Esophagus muscularis mucosa (tissue), 4 donors: ENCODE results near the gene TUBGCP2. TPM values are rescaled to one million over a fixed set of nuclear protein-coding genes. Genes with fewer than 3 reads are reported as not detected.
A peak's percentile ranks its signal among the peaks of the same experiment; 100 is the strongest.

Experiments
- DNase-seq: peaks from one replicate; pipeline ENCODE4 v3.0.0-alpha.2; 2017; ENCODE audit errors: extremely low spot score
- H3K27ac ChIP-seq, 4 donors: fragments of 200-600 bp; sonication (generic); replicated peaks in 1 of 4; 1 replicate in 3 of 4; 2 replicates in 1 of 4; pipeline ENCODE4 v1.5.1; 2016 to 2019; ENCODE audit warnings: mild to moderate bottlenecking in 1 of 4
- H3K27me3 ChIP-seq, 4 donors: fragments of 200-600 bp; sonication (generic); one replicate each; pipeline versions ENCODE4 v1.5.1 to v1.6.0; 2016 to 2019
- H3K36me3 ChIP-seq, 4 donors: fragments of 200-600 bp; sonication (generic); one replicate each; pipeline ENCODE4 v1.5.1; 2016 to 2019
- H3K4me1 ChIP-seq, 4 donors: fragments of 200-600 bp; sonication (generic); one replicate each; pipeline ENCODE4 v1.5.1; 2016 to 2019
- H3K4me3 ChIP-seq, 4 donors: fragments of 200-600 bp; sonication (generic); 1 replicate in 2 of 4; 2 replicates in 2 of 4; pipeline ENCODE4 v1.5.1; 2016 to 2019; ENCODE audit warnings: mild to moderate bottlenecking in 4 of 4, moderate library complexity in 1 of 4
- H3K9me3 ChIP-seq, 4 donors: fragments of 200-600 bp; sonication (generic); 1 replicate in 3 of 4; 2 replicates in 1 of 4; pipeline ENCODE4 v1.5.1; 2016 to 2019
- EP300 ChIP-seq: sonication (generic); formaldehyde crosslinking; IDR thresholded peaks from one replicate; pipeline ENCODE4 v1.6.1; 2017; ENCODE audit warnings: antibody characterized with exemption
- POLR2A ChIP-seq: fragments of 450-650 bp; IDR thresholded peaks from one replicate; pipeline ENCODE4 v1.6.1; 2017; ENCODE audit warnings: antibody characterized with exemption, moderate library complexity, mild to moderate bottlenecking, low read depth
- POLR2AphosphoS5 ChIP-seq, 2 donors: sonication (generic); formaldehyde crosslinking; IDR thresholded peaks; one replicate each; pipeline ENCODE4 v1.6.1; 2017; ENCODE audit warnings: antibody characterized with exemption in 2 of 2
- WGBS: methylation state at CpG from one replicate; pipeline ENCODE4 v1.1.5; 2018; 5-methylcytosine and 5-hydroxymethylcytosine counted together
- intact Hi-C: fragments of 100-400 bp; cut with DNase I; formaldehyde crosslinking; loops from one replicate; pipeline ENCODE4 v1.15.1; 2023
- total RNA-seq, 4 donors: library from RNA; depleted of rRNA; stranded (reverse); fragments of >200 nt; gene quantifications; one replicate each; pipeline versions ENCODE4 v1.1.0 to v1.2.1, GENCODE V29; 2016
- TF ChIP-seq, protein P1 (sequence below), 3 experiments: fragments of 200-600 bp in 2 of 3; fragments of 450-650 bp in 1 of 3; sonication (generic) in 2 of 3; IDR thresholded peaks; one replicate each; pipeline ENCODE4 v1.5.1; 2017 to 2019; ENCODE audit warnings: antibody characterized with exemption in 3 of 3, mild to moderate bottlenecking in 2 of 3, moderate library complexity in 1 of 3

Gene TUBGCP2
- total RNA-seq, 4 donors from 2014 or later = 30.2 to 54.4 (median 39.0) TPM

- H3K9me3 ChIP-seq = no peaks in the 10 kb centered on the region
- intact Hi-C loops = loop anchor here (5.0 kb wide), 2 partner anchors 44 to 194 kb away; partner anchors contain the start of gene ECHS1
- peaks cover 9 to 85% (median 51%) of the 10 kb centered on the region in 4 donors for H3K27me3 ChIP-seq
- no peak overlapping the region for H3K27ac ChIP-seq
- TF ChIP-seq EP300 (no peak), POLR2A (no peak), POLR2AphosphoS5 (IDR thresholded peaks at IDR 0.05) (no peak)
- TF ChIP-seq, protein P1, sequence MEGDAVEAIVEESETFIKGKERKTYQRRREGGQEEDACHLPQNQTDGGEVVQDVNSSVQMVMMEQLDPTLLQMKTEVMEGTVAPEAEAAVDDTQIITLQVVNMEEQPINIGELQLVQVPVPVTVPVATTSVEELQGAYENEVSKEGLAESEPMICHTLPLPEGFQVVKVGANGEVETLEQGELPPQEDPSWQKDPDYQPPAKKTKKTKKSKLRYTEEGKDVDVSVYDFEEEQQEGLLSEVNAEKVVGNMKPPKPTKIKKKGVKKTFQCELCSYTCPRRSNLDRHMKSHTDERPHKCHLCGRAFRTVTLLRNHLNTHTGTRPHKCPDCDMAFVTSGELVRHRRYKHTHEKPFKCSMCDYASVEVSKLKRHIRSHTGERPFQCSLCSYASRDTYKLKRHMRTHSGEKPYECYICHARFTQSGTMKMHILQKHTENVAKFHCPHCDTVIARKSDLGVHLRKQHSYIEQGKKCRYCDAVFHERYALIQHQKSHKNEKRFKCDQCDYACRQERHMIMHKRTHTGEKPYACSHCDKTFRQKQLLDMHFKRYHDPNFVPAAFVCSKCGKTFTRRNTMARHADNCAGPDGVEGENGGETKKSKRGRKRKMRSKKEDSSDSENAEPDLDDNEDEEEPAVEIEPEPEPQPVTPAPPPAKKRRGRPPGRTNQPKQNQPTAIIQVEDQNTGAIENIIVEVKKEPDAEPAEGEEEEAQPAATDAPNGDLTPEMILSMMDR (IDR thresholded peaks at IDR 0.05) = no peak
- 36% methylated on average over 10 of the region's 12 CpGs for WGBS
- H3K36me3 ChIP-seq = no peaks in the 10 kb centered on the region
- peaks cover 22 to 40% (median 34%) of the 10 kb centered on the region in 4 donors for H3K4me1 ChIP-seq
- DNase-seq = no peak
- no peak overlapping the region for H3K4me3 ChIP-seq
These were observed 19.1 kb upstream of the TUBGCP2 start for GRCh38 chr10:133327651-133328357.

DNA sequence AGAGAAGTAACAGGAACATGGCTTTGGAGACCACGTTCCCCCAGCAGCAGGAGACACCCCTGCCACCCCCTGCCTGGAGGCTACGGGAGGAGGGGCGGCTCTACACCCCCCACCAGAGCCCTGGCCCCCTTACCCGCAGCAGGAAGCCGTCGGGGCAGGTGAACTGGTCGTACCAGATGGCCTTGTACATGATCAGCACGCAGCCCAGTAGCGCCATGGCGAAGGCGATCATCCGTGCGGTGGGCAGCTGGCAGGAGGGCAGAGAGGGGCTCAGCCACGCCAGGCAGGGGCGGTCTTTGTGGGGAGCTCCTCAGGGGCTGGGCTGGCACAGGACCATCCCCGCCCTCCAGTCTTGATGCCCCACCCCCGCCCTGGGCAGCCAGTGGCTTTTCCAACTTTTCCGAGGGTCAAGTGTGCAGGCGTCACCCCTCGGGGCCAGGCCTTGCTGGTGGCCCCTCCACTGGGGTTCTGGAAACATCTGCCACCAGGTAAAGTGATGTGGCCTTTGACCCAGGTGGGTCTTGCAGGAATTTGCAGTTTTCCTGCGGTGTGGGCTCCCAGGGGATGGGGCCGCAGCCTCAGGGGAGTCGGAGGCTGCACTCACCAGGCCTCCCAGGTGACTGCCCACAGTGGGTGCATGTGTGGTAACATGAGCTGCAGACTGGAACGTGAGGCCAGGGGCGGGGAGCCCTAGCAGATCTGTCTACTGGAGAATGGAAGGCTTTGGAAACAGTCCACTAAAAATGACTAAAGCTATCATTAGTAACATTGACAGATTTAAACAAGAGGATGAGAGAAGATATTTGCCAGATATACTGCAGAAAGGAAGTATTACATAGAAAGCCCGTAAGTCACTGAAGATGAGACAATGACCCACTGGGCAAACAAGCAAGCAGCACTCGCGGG is 18.3 kb upstream of the TUBGCP2 start:
- whole genome bisulfite sequencing = 32% methylated on average over 18 of the region's 28 CpGs
- TF ChIP-seq EP300 (no peak), POLR2A (no peak), POLR2AphosphoS5 (IDR thresholded peaks at IDR 0.05) (no peak)
- TF ChIP-seq, protein P1 (IDR thresholded peaks at IDR 0.05) = no peak
- H3K27ac ChIP-seq = no peak overlapping the region
- intact Hi-C loops = loop anchor here (5.0 kb wide), 2 partner anchors 45 to 195 kb away; partner anchors contain the start of gene ECHS1
- H3K4me1 ChIP-seq = peaks cover 22 to 40% (median 34%) of the 10 kb centered on the region in 4 donors
- H3K4me3 ChIP-seq = no peak overlapping the region
- H3K9me3 ChIP-seq = no peaks in the 10 kb centered on the region
- H3K36me3 ChIP-seq = no peaks in the 10 kb centered on the region
- peaks cover 9 to 77% (median 51%) of the 10 kb centered on the region in 4 donors for H3K27me3 ChIP-seq
- no peak for DNase-seq

DNA sequence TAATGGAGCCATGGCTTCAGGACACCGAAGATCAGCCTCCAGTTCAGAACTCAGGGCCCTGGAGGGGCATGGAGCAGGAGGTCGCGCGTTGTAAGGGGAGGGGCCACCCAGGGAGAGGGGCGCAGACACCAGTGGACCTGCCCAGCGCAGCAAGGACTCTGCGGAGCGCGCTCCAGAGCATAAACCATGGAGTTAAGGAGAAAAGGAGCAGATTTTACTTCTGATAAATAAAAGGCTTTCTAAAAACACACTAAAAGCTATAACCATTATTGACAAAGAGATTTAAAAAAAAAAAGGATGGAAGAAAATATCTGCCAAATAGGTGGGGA is 17.5 kb upstream of the TUBGCP2 start:
- peak overlapping the region; percentile 55 to 64 (median 57) for H3K4me3 ChIP-seq
- no peak for TF ChIP-seq POLR2AphosphoS5 (IDR thresholded peaks at IDR 0.05)
- no peak for TF ChIP-seq POLR2A
- TF ChIP-seq EP300 = no peak
- TF ChIP-seq, protein P1 (IDR thresholded peaks at IDR 0.05) = no peak
- no peak overlapping the region for H3K27ac ChIP-seq
- no peaks in the 10 kb centered on the region for H3K36me3 ChIP-seq
- intact Hi-C loops = loop anchor here (5.0 kb wide), 2 partner anchors 46 to 196 kb away; partner anchors contain the start of gene ECHS1
- peaks cover 22 to 40% (median 34%) of the 10 kb centered on the region in 4 donors for H3K4me1 ChIP-seq
- DNase-seq = no peak
- no peaks in the 10 kb centered on the region for H3K9me3 ChIP-seq
- WGBS = 50% methylated on average over 9 of the region's 9 CpGs
- H3K27me3 ChIP-seq = peaks cover 9 to 72% (median 49%) of the 10 kb centered on the region in 4 donors

DNA sequence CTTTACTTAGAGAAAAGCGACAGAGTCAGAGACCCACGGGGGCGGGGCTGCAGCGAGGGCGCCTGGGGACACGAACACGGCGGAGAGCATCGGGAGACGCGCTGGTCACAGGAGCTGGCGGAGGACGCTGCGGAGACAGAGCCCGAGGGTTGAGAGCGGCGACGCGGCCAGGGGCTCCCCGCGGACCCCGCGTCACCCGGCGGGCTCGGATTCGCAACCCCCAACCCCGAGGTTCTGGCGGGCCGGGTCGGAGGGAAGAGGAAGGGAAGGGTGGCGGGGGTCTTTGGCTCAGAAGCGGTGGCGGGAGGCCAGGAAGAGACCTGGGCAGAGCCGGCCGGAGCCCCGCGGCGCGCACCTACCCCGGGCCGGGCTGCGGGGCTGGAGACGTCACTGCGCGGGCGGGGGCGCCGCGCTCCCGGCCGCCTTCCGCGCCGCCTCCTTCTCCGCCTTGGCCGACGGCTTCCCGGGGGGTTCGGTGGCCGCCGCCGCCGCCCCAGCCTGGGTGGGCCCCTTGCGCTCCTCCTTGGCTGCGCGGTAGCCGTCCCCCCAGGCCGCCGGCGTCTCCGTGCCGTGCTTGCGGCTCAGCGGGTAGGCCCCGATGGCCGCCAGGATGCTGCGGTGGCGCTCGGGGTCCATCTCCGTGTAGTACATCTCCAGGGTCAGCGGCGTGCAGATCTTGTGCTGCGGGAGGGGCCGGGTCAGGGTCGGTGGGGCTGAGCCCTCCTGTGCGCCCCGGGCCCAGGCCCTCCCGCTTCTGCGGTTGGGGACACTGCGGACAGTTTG is 17.0 kb upstream of the TUBGCP2 start:
- TF ChIP-seq POLR2A (no peak), EP300 (no peak), POLR2AphosphoS5 (IDR thresholded peaks at IDR 0.05) (no peak)
- TF ChIP-seq, protein P1 (IDR thresholded peaks at IDR 0.05) = no peak
- intact Hi-C loops = loop anchor here (5.0 kb wide), 2 partner anchors 47 to 197 kb away; partner anchors contain the start of gene ECHS1

More for the DNA sequence above, 17.0 kb upstream of the TUBGCP2 start:
- WGBS = under 1% methylated on average over 33 of the region's 91 CpGs
- H3K9me3 ChIP-seq = no peaks in the 10 kb centered on the region
- H3K4me1 ChIP-seq = peaks cover 22 to 40% (median 34%) of the 10 kb centered on the region in 4 donors
- no peaks in the 10 kb centered on the region for H3K36me3 ChIP-seq
- H3K27me3 ChIP-seq = peaks cover 9 to 72% (median 48%) of the 10 kb centered on the region in 4 donors
- no peak for DNase-seq
- peak overlapping the region; percentile 11 to 62 (median 32) for H3K27ac ChIP-seq
- H3K4me3 ChIP-seq = peak overlapping the region; percentile 55 to 64 (median 57)
